HepG2 (cell line): Measurements from ENCODE around the gene GNRHR.

Experiments
- ARHGAP35 ChIP-seq: sonication (generic); formaldehyde crosslinking; IDR thresholded peaks from 2 replicates; pipeline ENCODE4 v1.9.0; 2022; ENCODE audit warnings: mild to moderate bottlenecking, inconsistent platforms, moderate library complexity, missing genetic modification reagents, borderline replicate concordance
- CEBPB ChIP-seq: IDR thresholded peaks from 2 replicates; pipeline ENCODE4 v1.6.1; 2011; ENCODE audit warnings: low read depth, low read length, improper control_type of control experiment, borderline replicate concordance
- ETS1 ChIP-seq: sonication (generic); formaldehyde crosslinking; IDR thresholded peaks from 2 replicates; pipeline ENCODE4 v1.4.0; 2020; ENCODE audit warnings: missing genetic modification reagents
- HDAC6 ChIP-seq: fragments of 200-600 bp; sonication (generic); IDR thresholded peaks from 2 replicates; pipeline ENCODE4 v1.7.0; 2017; ENCODE audit warnings: mild to moderate bottlenecking, antibody characterized with exemption, low read length, low read depth
- MAFG ChIP-seq: sonication (generic); formaldehyde crosslinking; IDR thresholded peaks from 2 replicates; pipeline ENCODE4 v1.5.1; 2020; ENCODE audit warnings: mild to moderate bottlenecking, missing genetic modification reagents
- U2AF2 ChIP-seq: fragments of 200-400 bp; formaldehyde crosslinking; IDR thresholded peaks from 2 replicates; pipeline ENCODE4 v1.6.1; 2017; ENCODE audit warnings: low read depth, mild to moderate bottlenecking, low read length
- ZXDC ChIP-seq: sonication (generic); formaldehyde crosslinking; IDR thresholded peaks from 2 replicates; pipeline ENCODE4 v1.5.0; 2020; ENCODE audit warnings: mild to moderate bottlenecking, missing genetic modification reagents
- TF ChIP-seq, protein P1 (sequence below): sonication (generic); formaldehyde crosslinking; IDR thresholded peaks from 2 replicates; pipeline ENCODE4 v1.5.0; 2020; ENCODE audit warnings: mild to moderate bottlenecking, missing genetic modification reagents, moderate library complexity
- TF ChIP-seq, protein P2 (sequence below): sonication (generic); formaldehyde crosslinking; IDR thresholded peaks from 2 replicates; pipeline ENCODE4 v1.4.0; 2020; ENCODE audit warnings: missing genetic modification reagents, borderline replicate concordance

- TF ChIP-seq HDAC6 (no peak), CEBPB (no peak), ETS1 (no peak), U2AF2 (no peak), ARHGAP35 (CRISPR knock-in tag) (no peak), ZXDC (CRISPR knock-in tag) (no peak), MAFG (no peak)
- TF ChIP-seq, protein P1, sequence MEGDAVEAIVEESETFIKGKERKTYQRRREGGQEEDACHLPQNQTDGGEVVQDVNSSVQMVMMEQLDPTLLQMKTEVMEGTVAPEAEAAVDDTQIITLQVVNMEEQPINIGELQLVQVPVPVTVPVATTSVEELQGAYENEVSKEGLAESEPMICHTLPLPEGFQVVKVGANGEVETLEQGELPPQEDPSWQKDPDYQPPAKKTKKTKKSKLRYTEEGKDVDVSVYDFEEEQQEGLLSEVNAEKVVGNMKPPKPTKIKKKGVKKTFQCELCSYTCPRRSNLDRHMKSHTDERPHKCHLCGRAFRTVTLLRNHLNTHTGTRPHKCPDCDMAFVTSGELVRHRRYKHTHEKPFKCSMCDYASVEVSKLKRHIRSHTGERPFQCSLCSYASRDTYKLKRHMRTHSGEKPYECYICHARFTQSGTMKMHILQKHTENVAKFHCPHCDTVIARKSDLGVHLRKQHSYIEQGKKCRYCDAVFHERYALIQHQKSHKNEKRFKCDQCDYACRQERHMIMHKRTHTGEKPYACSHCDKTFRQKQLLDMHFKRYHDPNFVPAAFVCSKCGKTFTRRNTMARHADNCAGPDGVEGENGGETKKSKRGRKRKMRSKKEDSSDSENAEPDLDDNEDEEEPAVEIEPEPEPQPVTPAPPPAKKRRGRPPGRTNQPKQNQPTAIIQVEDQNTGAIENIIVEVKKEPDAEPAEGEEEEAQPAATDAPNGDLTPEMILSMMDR: no peak
- TF ChIP-seq, protein P2, sequence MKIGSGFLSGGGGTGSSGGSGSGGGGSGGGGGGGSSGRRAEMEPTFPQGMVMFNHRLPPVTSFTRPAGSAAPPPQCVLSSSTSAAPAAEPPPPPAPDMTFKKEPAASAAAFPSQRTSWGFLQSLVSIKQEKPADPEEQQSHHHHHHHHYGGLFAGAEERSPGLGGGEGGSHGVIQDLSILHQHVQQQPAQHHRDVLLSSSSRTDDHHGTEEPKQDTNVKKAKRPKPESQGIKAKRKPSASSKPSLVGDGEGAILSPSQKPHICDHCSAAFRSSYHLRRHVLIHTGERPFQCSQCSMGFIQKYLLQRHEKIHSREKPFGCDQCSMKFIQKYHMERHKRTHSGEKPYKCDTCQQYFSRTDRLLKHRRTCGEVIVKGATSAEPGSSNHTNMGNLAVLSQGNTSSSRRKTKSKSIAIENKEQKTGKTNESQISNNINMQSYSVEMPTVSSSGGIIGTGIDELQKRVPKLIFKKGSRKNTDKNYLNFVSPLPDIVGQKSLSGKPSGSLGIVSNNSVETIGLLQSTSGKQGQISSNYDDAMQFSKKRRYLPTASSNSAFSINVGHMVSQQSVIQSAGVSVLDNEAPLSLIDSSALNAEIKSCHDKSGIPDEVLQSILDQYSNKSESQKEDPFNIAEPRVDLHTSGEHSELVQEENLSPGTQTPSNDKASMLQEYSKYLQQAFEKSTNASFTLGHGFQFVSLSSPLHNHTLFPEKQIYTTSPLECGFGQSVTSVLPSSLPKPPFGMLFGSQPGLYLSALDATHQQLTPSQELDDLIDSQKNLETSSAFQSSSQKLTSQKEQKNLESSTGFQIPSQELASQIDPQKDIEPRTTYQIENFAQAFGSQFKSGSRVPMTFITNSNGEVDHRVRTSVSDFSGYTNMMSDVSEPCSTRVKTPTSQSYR (CRISPR knock-in tag): no peak
These were observed 30.8 kb downstream of the GNRHR start for GRCh38 chr4:67723341-67723740.
